C4-2B (cell line): ENCODE data around the gene FAM20B.

Source experiments
- ZFX ChIP-seq: fragments of 450-650 bp; IDR thresholded peaks from 2 replicates; pipeline ENCODE4 v1.6.1; 2017
- TF ChIP-seq, protein P1 (sequence below): fragments of 450-650 bp; conservative IDR thresholded peaks from 2 replicates; pipeline ENCODE4 v1.5.1; 2017; ENCODE audit warnings: mild to moderate bottlenecking

- TF ChIP-seq, protein P1, sequence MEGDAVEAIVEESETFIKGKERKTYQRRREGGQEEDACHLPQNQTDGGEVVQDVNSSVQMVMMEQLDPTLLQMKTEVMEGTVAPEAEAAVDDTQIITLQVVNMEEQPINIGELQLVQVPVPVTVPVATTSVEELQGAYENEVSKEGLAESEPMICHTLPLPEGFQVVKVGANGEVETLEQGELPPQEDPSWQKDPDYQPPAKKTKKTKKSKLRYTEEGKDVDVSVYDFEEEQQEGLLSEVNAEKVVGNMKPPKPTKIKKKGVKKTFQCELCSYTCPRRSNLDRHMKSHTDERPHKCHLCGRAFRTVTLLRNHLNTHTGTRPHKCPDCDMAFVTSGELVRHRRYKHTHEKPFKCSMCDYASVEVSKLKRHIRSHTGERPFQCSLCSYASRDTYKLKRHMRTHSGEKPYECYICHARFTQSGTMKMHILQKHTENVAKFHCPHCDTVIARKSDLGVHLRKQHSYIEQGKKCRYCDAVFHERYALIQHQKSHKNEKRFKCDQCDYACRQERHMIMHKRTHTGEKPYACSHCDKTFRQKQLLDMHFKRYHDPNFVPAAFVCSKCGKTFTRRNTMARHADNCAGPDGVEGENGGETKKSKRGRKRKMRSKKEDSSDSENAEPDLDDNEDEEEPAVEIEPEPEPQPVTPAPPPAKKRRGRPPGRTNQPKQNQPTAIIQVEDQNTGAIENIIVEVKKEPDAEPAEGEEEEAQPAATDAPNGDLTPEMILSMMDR, result no peak
- no peak for TF ChIP-seq ZFX
These were observed 69.1 kb downstream of the FAM20B start for GRCh38 chr1:179094818-179095217.
